Measurements from ENCODE around the gene HEYL. TPM values are rescaled to one million over a fixed set of nuclear protein-coding genes. Genes with fewer than 3 reads are reported as not detected.
A peak's percentile ranks its signal among the peaks of the same experiment; 100 is the strongest.

HEYL gene
- total RNA-seq, 2 donors from 2014 or later, result 2.6 to 51.9 TPM

GRCh38 chr1:39633422-39633821, 6.0 kb downstream of the HEYL start:
- TF ChIP-seq CTCF (IDR thresholded peaks at IDR 0.05) (no peak), POLR2AphosphoS5 (IDR thresholded peaks at IDR 0.05) (no peak), POLR2A (IDR thresholded peaks at IDR 0.05) (no peak)
- no peak for DNase-seq (ENCODE audit: low spot score)
- Histone ChIP-seq H3K27ac (no peak overlapping the region), H3K4me1 (replicated peaks) (no peaks in the 10 kb centered on the region), H3K27me3 (replicated peaks; ENCODE audit: insufficient read depth) (no peaks in the 10 kb centered on the region), H3K36me3 (no peaks in the 10 kb centered on the region), H3K4me3 (peak overlapping the region in 1 of 2 donors; percentile 11), H3K9me3 (no peaks in the 10 kb centered on the region)
- 79% methylated on average over 3 of the region's 3 CpGs for WGBS
- intact Hi-C loops (cut with DNase I), result no loop called here

GRCh38 chr1:39632682-39633417, 6.6 kb downstream of the HEYL start:
- peak; percentile 36 for DNase-seq (ENCODE audit: low spot score)
- Histone ChIP-seq H3K27ac (peak overlapping the region in 1 of 2 donors; percentile 35), H3K4me1 (replicated peaks) (no peaks in the 10 kb centered on the region), H3K36me3 (no peaks in the 10 kb centered on the region), H3K9me3 (no peaks in the 10 kb centered on the region), H3K4me3 (peak overlapping the region in 1 of 2 donors; percentile 11), H3K27me3 (replicated peaks; ENCODE audit: insufficient read depth) (no peaks in the 10 kb centered on the region)
- TF ChIP-seq POLR2A (IDR thresholded peaks at IDR 0.05) (no peak), CTCF (IDR thresholded peaks at IDR 0.05) (no peak), POLR2AphosphoS5 (IDR thresholded peaks at IDR 0.05) (no peak)
- WGBS, result 15% methylated on average over 58 of the region's 61 CpGs
- intact Hi-C loops (cut with DNase I), result no loop called here

- peak overlapping the region in 1 of 2 donors; percentile 35 for H3K27ac ChIP-seq
- 88% methylated on average over 5 of the region's 5 CpGs for WGBS
- H3K4me3 ChIP-seq, result peak overlapping the region in 1 of 2 donors; percentile 11
- no peaks in the 10 kb centered on the region for H3K4me1 ChIP-seq (replicated peaks)
- intact Hi-C loops (cut with DNase I), result no loop called here
- H3K9me3 ChIP-seq, result no peaks in the 10 kb centered on the region
- H3K36me3 ChIP-seq, result no peaks in the 10 kb centered on the region
- no peaks in the 10 kb centered on the region for H3K27me3 ChIP-seq (replicated peaks; ENCODE audit: insufficient read depth)
- TF ChIP-seq CTCF (IDR thresholded peaks at IDR 0.05), result no peak
- no peak for TF ChIP-seq POLR2AphosphoS5 (IDR thresholded peaks at IDR 0.05)
- TF ChIP-seq POLR2A (IDR thresholded peaks at IDR 0.05), result no peak
- DNase-seq (ENCODE audit: low spot score), result no peak
Observed at GRCh38 chr1:39632323-39632681, 7.1 kb downstream of the HEYL start.

GRCh38 chr1:39631361-39632322, 7.8 kb downstream of the HEYL start:
- TF ChIP-seq POLR2AphosphoS5 (IDR thresholded peaks at IDR 0.05), result no peak
- TF ChIP-seq CTCF (IDR thresholded peaks at IDR 0.05), result no peak
- TF ChIP-seq POLR2A (IDR thresholded peaks at IDR 0.05), result no peak
- H3K27me3 ChIP-seq (replicated peaks; ENCODE audit: insufficient read depth), result no peaks in the 10 kb centered on the region
- no peak overlapping the region for H3K27ac ChIP-seq
- no peaks in the 10 kb centered on the region for H3K36me3 ChIP-seq
- no peak overlapping the region for H3K4me3 ChIP-seq
- DNase-seq (ENCODE audit: low spot score), result no peak
- H3K4me1 ChIP-seq (replicated peaks), result no peaks in the 10 kb centered on the region
- 84% methylated on average over 16 of the region's 16 CpGs for WGBS
- no peaks in the 10 kb centered on the region for H3K9me3 ChIP-seq
- intact Hi-C loops (cut with DNase I), result no loop called here
